Bronchial epithelial cell (primary cell): ENCODE measurements around the gene RPGR. TPM values are rescaled to one million over a fixed set of nuclear protein-coding genes. Genes with fewer than 3 reads are reported as not detected.

ENCODE experiments used
- DNase-seq: peaks from one replicate; pipeline ENCODE4 v3.0.0-alpha.2; 2010; ENCODE audit warnings: low read depth
- FAIRE-seq: peaks from 2 replicates; lab custom pipeline; 2011; peaks lifted over from hg19 to GRCh38; lab: Jason Lieb, UNC
- H3K27me3 ChIP-seq: 2 replicates; pipeline ENCODE4 v1.5.1; 2011; ENCODE audit warnings: low read length; ENCODE audit not compliant: control insufficient read depth, insufficient read depth
- H3K36me3 ChIP-seq: 2 replicates; pipeline ENCODE4 v1.5.1; 2011; ENCODE audit warnings: low read length; ENCODE audit not compliant: control insufficient read depth, insufficient read depth
- H3K4me3 ChIP-seq: 2 replicates; pipeline ENCODE4 v1.5.1; 2011; ENCODE audit warnings: mild to moderate bottlenecking, low read depth, low read length, control low read depth
- total RNA-seq: library from RNA; depleted of rRNA; stranded (reverse); fragments of >200 nt; gene quantifications from 2 replicates; pipeline ENCODE4 v1.2.1, GENCODE V29; 2014
- TF ChIP-seq, protein P1 (sequence below): IDR thresholded peaks from 2 replicates; pipeline ENCODE4 v1.5.1; 2011; ENCODE audit warnings: mild to moderate bottlenecking, moderate library complexity, low read length, control low read depth, inconsistent platforms; ENCODE audit not compliant: insufficient read depth, severe bottlenecking

The RPGR gene
- total RNA-seq, 1 donor from 2014 or later, result 8.2 TPM

- DNase-seq (peak; percentile 92), FAIRE-seq (no peak)
These were observed 51.7 kb downstream of the RPGR start for GRCh38 chrX:38275615-38276014.

GRCh38 chrX:38273453-38273852, 53.9 kb downstream of the RPGR start:
- no peak for DNase-seq
- TF ChIP-seq, protein P1, sequence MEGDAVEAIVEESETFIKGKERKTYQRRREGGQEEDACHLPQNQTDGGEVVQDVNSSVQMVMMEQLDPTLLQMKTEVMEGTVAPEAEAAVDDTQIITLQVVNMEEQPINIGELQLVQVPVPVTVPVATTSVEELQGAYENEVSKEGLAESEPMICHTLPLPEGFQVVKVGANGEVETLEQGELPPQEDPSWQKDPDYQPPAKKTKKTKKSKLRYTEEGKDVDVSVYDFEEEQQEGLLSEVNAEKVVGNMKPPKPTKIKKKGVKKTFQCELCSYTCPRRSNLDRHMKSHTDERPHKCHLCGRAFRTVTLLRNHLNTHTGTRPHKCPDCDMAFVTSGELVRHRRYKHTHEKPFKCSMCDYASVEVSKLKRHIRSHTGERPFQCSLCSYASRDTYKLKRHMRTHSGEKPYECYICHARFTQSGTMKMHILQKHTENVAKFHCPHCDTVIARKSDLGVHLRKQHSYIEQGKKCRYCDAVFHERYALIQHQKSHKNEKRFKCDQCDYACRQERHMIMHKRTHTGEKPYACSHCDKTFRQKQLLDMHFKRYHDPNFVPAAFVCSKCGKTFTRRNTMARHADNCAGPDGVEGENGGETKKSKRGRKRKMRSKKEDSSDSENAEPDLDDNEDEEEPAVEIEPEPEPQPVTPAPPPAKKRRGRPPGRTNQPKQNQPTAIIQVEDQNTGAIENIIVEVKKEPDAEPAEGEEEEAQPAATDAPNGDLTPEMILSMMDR, result no peak
- no peak overlapping the region for H3K4me3 ChIP-seq
- FAIRE-seq, result no peak
- no peaks in the 10 kb centered on the region for H3K36me3 ChIP-seq
- H3K27me3 ChIP-seq, result no peaks in the 10 kb centered on the region

More at GRCh38 chrX:38275615-38276014, 51.7 kb downstream of the RPGR start:
- no peaks in the 10 kb centered on the region for H3K27me3 ChIP-seq
- H3K36me3 ChIP-seq, result no peaks in the 10 kb centered on the region
- TF ChIP-seq, protein P1, result no peak
- no peak overlapping the region for H3K4me3 ChIP-seq

GRCh38 chrX:38271154-38271716, 56.1 kb downstream of the RPGR start:
- FAIRE-seq (no peak), DNase-seq (no peak)
- no peaks in the 10 kb centered on the region for H3K36me3 ChIP-seq
- H3K4me3 ChIP-seq, result no peak overlapping the region
- no peaks in the 10 kb centered on the region for H3K27me3 ChIP-seq
- TF ChIP-seq, protein P1, result no peak

- TF ChIP-seq, protein P1, result no peak
- Histone ChIP-seq H3K27me3 (no peaks in the 10 kb centered on the region), H3K36me3 (no peaks in the 10 kb centered on the region), H3K4me3 (no peak overlapping the region)
- no peak for DNase-seq
- no peak for FAIRE-seq
These were observed 59.3 kb downstream of the RPGR start for GRCh38 chrX:38268011-38268410.

DNA sequence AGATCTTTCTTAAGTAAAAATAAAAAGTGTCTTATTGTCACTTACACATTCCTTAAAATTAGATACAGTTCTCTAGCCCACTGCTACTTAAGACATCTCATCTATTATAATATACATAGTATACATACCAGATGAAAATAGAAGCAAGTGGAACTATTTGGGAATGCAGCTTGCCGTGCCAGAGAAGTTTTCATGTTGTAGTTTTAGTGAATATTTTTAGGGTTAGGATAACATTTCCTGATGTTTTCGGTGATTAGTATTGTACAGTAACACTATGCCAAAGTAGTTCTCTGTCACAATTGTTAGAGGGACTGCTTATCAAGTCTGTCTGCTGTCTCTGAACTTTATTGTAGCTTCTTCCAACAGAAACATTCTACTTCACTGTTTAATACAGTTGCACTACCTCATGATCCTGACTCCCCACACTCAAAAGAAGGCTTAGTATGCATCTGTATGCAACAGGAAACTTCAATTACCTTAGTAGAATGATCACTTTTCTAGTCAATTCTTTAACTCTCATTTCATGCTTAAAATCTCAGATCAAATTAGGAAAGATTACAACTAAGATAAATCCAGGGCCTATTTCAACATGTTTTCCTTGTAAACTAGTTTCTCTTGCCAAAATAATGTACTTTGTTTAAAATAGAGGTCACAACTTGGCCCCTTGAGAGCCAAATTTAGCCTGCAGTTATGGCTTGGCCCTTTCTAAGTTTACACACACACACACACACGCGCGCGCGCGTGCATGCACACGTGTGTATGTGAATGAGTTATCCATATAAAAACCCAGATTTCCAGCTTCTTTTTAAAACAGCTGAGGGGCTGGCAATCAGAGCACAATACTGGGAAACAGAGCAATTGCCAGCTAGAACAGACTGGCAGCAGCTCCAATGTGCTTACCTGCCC, 64.3 kb downstream of the RPGR start:
- Histone ChIP-seq H3K36me3 (no peaks in the 10 kb centered on the region), H3K27me3 (no peaks in the 10 kb centered on the region), H3K4me3 (no peak overlapping the region)
- FAIRE-seq (no peak), DNase-seq (no peak)
- TF ChIP-seq, protein P1, result no peak
